Neutrophil (primary cell): Measurements from ENCODE around the gene NPM3.

Experiments used
- H3K27ac ChIP-seq: fragments of 200-600 bp; sonication (generic); 2 replicates; pipeline ENCODE4 v1.5.1; 2016; ENCODE audit warnings: mild to moderate bottlenecking, moderate library complexity
- H3K27me3 ChIP-seq: fragments of 200-600 bp; sonication (generic); 2 replicates; pipeline ENCODE4 v1.6.0; 2016; ENCODE audit warnings: mild to moderate bottlenecking
- H3K36me3 ChIP-seq: fragments of 200-600 bp; sonication (generic); 2 replicates; pipeline ENCODE4 v1.5.1; 2017
- H3K4me1 ChIP-seq, 2 experiments: fragments of 200-600 bp in 1 of 2; sonication (generic) in 1 of 2; 1 replicate in 1 of 2; 2 replicates in 1 of 2; pipeline versions ENCODE4 v1.5.1 to v1.6.1; 2013 to 2016; ENCODE audit warnings: low read depth in 1 of 2, low read length in 1 of 2, mild to moderate bottlenecking in 1 of 2, moderate library complexity in 1 of 2; ENCODE audit not compliant: control insufficient read depth in 1 of 2, insufficient read depth in 1 of 2
- H3K4me3 ChIP-seq, 2 experiments: fragments of 200-600 bp in 1 of 2; sonication (generic) in 1 of 2; 1 replicate in 1 of 2; 2 replicates in 1 of 2; pipeline ENCODE4 v1.5.1; 2013 to 2016; ENCODE audit warnings: low read depth in 1 of 2, low read length in 1 of 2, mild to moderate bottlenecking in 1 of 2, moderate library complexity in 1 of 2
- H3K9me3 ChIP-seq: fragments of 200-600 bp; sonication (generic); 2 replicates; pipeline ENCODE4 v1.5.1; 2016
- TF ChIP-seq, protein P1 (sequence below): fragments of 200-600 bp; sonication (generic); IDR thresholded peaks from 2 replicates; pipeline ENCODE4 v1.5.1; 2016; ENCODE audit warnings: antibody characterized with exemption

The NPM3 gene

DNA sequence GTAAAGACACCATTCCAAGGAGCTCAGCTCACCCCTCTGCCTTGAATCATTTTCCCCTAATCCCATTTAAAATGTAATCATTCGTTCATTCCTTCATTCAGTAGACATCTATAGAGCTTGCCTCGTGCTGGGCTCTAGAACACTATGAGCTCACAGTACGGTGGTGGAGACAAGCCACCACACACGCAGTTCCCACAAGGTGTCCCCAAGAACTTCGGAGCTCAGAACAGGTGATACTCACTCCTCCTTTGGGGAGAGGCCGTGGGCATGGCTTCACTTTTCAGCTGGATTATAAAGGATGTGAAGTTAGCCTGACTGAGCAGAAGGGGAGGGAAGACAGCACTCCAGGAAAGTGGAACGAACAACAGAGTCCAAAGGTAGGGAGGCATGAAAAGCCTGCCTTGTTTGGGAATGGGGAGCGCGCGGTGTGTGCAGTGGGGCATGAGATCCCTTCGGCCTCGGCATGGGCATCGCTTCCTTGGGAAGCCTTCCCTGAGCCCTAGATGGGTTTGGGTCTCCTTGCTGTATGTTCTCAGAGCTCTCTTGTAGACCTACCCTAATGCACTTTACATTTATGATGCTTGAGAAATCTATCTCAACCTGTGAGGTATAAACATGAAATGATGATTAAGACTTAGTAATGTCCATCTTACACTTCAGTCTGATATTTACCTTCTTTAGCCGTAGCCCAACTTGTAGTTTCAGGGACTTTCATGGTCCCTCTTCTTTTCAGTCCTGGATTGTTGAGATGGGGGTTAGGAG, 35.8 kb upstream of the NPM3 start:
- no peaks in the 10 kb centered on the region for H3K9me3 ChIP-seq
- peak overlapping the region; percentile 96 for H3K27ac ChIP-seq
- peak overlapping the region; percentile 76 to 98 for H3K4me3 ChIP-seq
- no peaks in the 10 kb centered on the region for H3K27me3 ChIP-seq
- H3K4me1 ChIP-seq = peaks cover 27 to 44% of the 10 kb centered on the region in 2 experiments
- TF ChIP-seq, protein P1, sequence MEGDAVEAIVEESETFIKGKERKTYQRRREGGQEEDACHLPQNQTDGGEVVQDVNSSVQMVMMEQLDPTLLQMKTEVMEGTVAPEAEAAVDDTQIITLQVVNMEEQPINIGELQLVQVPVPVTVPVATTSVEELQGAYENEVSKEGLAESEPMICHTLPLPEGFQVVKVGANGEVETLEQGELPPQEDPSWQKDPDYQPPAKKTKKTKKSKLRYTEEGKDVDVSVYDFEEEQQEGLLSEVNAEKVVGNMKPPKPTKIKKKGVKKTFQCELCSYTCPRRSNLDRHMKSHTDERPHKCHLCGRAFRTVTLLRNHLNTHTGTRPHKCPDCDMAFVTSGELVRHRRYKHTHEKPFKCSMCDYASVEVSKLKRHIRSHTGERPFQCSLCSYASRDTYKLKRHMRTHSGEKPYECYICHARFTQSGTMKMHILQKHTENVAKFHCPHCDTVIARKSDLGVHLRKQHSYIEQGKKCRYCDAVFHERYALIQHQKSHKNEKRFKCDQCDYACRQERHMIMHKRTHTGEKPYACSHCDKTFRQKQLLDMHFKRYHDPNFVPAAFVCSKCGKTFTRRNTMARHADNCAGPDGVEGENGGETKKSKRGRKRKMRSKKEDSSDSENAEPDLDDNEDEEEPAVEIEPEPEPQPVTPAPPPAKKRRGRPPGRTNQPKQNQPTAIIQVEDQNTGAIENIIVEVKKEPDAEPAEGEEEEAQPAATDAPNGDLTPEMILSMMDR = no peak
- H3K36me3 ChIP-seq = no peaks in the 10 kb centered on the region

DNA sequence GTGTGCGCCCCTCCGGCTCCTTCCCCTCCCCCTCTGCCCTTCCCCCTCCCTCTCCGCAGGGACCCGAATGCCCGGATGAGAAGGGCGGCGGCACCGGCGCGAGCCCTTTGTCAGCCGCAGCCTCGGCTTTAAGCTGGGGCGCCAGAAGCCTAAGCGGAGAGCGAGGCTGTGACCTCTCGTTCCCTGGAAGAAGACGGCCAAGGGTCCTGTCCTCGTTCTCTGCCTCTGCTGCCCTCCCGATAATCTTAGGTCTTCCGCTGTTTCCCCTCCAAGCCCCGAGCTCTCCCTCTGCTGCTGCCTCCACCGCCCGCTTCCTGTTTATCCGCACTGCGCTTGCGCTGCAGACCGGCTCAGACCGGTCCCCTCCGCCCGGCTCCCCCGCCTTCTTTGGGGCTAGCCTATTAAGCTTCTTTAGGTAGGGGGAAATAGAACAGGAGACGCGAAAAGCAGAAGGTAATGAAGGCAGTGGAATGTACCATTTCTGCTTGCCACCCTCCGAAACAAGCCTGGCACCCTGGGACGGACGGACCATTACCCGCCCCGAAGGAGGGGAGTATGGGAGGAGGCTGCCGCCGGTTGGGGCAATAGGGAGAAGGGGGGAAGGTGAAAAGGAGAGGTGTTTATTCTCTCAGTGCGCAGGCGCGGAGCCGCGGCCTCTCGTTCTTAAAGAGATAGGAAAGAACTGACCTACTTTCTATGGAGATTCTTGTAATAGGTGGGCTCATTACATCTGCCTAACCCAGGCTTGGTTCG, 35.0 kb upstream of the NPM3 start, which contains the start of gene OGA:
Gene OGA, minus strand, starts transcription at position 326 of the 753 bp plus-strand sequence. CDS start 422 bp downstream, outside the sequence.
- no peaks in the 10 kb centered on the region for H3K27me3 ChIP-seq
- H3K4me1 ChIP-seq = peaks cover 31 to 47% of the 10 kb centered on the region in 2 experiments
- TF ChIP-seq, protein P1 = peak; percentile 26
- no peaks in the 10 kb centered on the region for H3K36me3 ChIP-seq
- H3K4me3 ChIP-seq = peak within 1 kb of the TSS; percentile 76 to 98
- H3K27ac ChIP-seq = peak within 1 kb of the TSS; percentile 96
- H3K9me3 ChIP-seq = no peaks in the 10 kb centered on the region

DNA sequence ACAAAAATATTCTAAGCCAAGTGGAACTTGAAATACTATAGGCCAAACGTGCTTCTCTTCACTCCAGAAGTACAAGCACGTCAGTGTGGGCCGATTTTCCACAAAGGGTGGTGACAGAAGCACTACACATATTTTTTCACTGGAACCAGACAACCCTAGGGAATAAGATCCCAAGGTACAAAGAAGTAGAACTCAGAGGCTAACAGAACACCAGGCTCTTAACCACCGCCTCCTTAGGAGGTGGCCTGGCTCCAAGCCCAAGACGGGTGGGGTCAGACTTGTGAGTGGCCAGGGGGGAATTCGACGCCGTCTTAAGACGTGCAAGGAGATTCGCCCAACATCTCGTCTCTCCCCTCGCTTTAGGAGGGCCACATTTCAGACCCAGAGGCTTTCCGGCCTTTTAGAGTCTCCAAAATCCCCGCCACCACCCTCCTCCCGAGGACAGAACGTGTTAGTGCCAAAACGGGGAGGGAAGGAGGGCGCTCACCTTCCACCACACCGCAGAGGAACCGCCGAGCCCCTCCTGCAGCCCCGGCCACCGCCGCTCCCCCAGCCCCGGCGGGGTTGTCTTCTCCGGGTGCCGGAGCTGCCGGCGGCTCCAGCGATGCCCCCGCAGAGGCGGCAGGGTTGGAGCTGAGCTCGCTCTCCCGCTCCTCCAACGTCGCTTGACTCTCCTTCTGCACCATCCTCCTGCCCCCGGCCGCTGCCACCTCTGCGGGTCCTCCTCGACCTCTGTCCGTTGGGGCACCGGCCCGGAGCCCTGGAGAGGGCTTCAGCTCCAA, 34.3 kb upstream of the NPM3 start:
- H3K4me3 ChIP-seq = peak overlapping the region; percentile 76 to 98
- H3K36me3 ChIP-seq = peaks cover 6% of the 10 kb centered on the region
- peaks cover 31 to 50% of the 10 kb centered on the region in 2 experiments for H3K4me1 ChIP-seq
- H3K27ac ChIP-seq = peak overlapping the region; percentile 96
- TF ChIP-seq, protein P1 = no peak
- H3K9me3 ChIP-seq = no peaks in the 10 kb centered on the region
- no peaks in the 10 kb centered on the region for H3K27me3 ChIP-seq

DNA sequence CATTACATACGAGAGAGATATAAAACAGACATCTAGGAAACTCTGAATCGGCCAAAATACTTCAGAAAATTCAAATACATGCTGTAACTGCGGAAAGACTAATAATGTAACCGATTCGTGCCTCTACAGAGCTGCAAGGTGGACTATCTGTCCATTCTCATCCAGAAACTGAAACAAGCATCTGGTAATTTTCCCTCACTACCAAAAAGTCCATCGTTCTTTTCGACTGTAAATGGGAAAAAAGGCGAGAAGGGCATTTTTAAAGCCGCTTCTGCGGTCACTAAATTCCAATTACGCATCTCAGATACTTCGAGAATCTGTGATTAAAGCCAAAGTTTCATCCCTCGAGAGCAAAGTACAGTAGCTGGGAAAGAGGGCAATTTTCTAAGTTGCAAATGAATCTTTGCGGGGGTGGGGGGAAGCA, 33.7 kb upstream of the NPM3 start:
- Histone ChIP-seq H3K27ac (peak overlapping the region; percentile 96), H3K27me3 (no peaks in the 10 kb centered on the region), H3K36me3 (peaks cover 12% of the 10 kb centered on the region), H3K9me3 (no peaks in the 10 kb centered on the region), H3K4me3 (peak overlapping the region; percentile 76 to 98), H3K4me1 (peaks cover 31 to 50% of the 10 kb centered on the region in 2 experiments)
- TF ChIP-seq, protein P1 = no peak

DNA sequence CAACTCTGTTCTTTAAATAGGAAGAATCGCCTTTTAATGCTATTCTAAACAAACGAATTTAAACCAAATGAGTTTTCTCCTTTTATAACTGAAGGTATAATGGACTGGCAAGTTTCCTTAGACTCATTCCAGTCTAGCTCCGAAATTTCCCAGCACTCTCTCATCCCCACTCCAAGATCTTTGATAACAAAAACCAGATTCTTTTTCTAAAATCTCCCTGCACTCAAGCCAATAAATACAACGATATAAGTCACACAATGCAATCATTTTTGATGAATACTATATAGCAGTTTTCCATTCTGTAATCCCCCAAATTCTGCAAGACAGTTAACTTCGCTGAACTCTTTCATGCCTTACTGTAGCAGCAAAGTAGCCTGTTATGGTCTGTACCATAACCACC, 33.1 kb upstream of the NPM3 start:
- peak overlapping the region; percentile 76 to 98 for H3K4me3 ChIP-seq
- peak overlapping the region; percentile 96 for H3K27ac ChIP-seq
- peaks cover 31 to 50% of the 10 kb centered on the region in 2 experiments for H3K4me1 ChIP-seq
- TF ChIP-seq, protein P1 = no peak
- peaks cover 18% of the 10 kb centered on the region for H3K36me3 ChIP-seq
- no peaks in the 10 kb centered on the region for H3K27me3 ChIP-seq
- H3K9me3 ChIP-seq = no peaks in the 10 kb centered on the region
